HEK293 (cell line): ENCODE measurements around the gene TAMALIN.

Experiments used
- CTCF ChIA-PET: fragments of 350-600 bp; formaldehyde crosslinking; extraction: SDS; loops from one replicate; lab custom pipeline; 2021; ENCODE audit warnings: antibody characterized with exemption; lab: Yijun Ruan, JAX
- POLR2A ChIA-PET: fragments of 300-600 bp; formaldehyde crosslinking; extraction: SDS; loops from one replicate; lab custom pipeline; 2020; ENCODE audit warnings: antibody characterized with exemption, inconsistent platforms; lab: Yijun Ruan, JAX
- H3K27ac ChIP-seq: fragments of 200-500 bp; sonication (Bioruptor generic); 2 replicates; pipeline ENCODE4 v1.5.1; 2014; ENCODE audit warnings: low read depth, low read length, control low read depth, inconsistent platforms; ENCODE audit errors: extremely low read depth
- H3K36me3 ChIP-seq, 2 experiments: fragments of 200-500 bp in 1 of 2; sonication (Bioruptor generic) in 1 of 2; 1 replicate in 1 of 2; 2 replicates in 1 of 2; pipeline ENCODE4 v1.5.1; 2014 to 2017; ENCODE audit warnings: inconsistent platforms in 2 of 2, low read length in 2 of 2; ENCODE audit not compliant: control insufficient read depth in 2 of 2, insufficient read depth in 1 of 2
- H3K4me1 ChIP-seq: fragments of 200-500 bp; sonication (Bioruptor generic); 2 replicates; pipeline ENCODE4 v1.5.1; 2014; ENCODE audit warnings: mild to moderate bottlenecking, low read length, inconsistent platforms; ENCODE audit not compliant: control insufficient read depth, insufficient read depth
- H3K4me3 ChIP-seq: 2 replicates; pipeline ENCODE4 v1.5.1; 2011; ENCODE audit warnings: low read depth, mild to moderate bottlenecking, control low read depth, low read length, moderate library complexity
- H3K9me3 ChIP-seq: fragments of 200-500 bp; sonication (Bioruptor generic); 2 replicates; pipeline ENCODE4 v1.5.1; 2014; ENCODE audit warnings: low read depth, low read length, inconsistent platforms; ENCODE audit not compliant: control insufficient read depth, insufficient read depth
- CTCF ChIP-seq: fragments of 450-650 bp; formaldehyde crosslinking; IDR thresholded peaks from 2 replicates; pipeline ENCODE4 v1.5.1; 2016; ENCODE audit warnings: missing biosample characterization, missing genetic modification characterization
- EGR2 ChIP-seq: fragments of 450-650 bp; formaldehyde crosslinking; IDR thresholded peaks from 2 replicates; pipeline ENCODE4 v1.5.1; 2016; ENCODE audit warnings: low read depth, missing biosample characterization, missing genetic modification characterization
- GFI1B ChIP-seq: fragments of 450-650 bp; formaldehyde crosslinking; IDR thresholded peaks from 2 replicates; pipeline ENCODE4 v1.5.1; 2016; ENCODE audit warnings: missing biosample characterization, missing genetic modification characterization
- GLIS1 ChIP-seq: fragments of 450-650 bp; formaldehyde crosslinking; IDR thresholded peaks from 2 replicates; pipeline ENCODE4 v1.5.1; 2016; ENCODE audit warnings: missing biosample characterization, missing genetic modification characterization
- HIC1 ChIP-seq: fragments of 450-650 bp; formaldehyde crosslinking; IDR thresholded peaks from 2 replicates; pipeline ENCODE4 v1.5.1; 2016; ENCODE audit warnings: missing biosample characterization, missing genetic modification characterization
- KLF10 ChIP-seq: fragments of 450-650 bp; IDR thresholded peaks from 2 replicates; pipeline ENCODE4 v1.5.1; 2018; ENCODE audit warnings: missing biosample characterization, mild to moderate bottlenecking, missing genetic modification characterization
- KLF9 ChIP-seq: fragments of 450-650 bp; formaldehyde crosslinking; IDR thresholded peaks from 2 replicates; pipeline ENCODE4 v1.5.1; 2016; ENCODE audit warnings: missing biosample characterization, missing genetic modification characterization, low read depth
- PRDM6 ChIP-seq: fragments of 450-650 bp; formaldehyde crosslinking; IDR thresholded peaks from 2 replicates; pipeline ENCODE4 v1.5.1; 2017; ENCODE audit warnings: missing biosample characterization, missing genetic modification characterization
- SCRT2 ChIP-seq: fragments of 450-650 bp; formaldehyde crosslinking; IDR thresholded peaks from 2 replicates; pipeline ENCODE4 v1.5.1; 2016; ENCODE audit warnings: missing biosample characterization, missing genetic modification characterization
- ZBTB21 ChIP-seq: fragments of 450-650 bp; formaldehyde crosslinking; IDR thresholded peaks from 2 replicates; pipeline ENCODE4 v1.5.1; 2017; ENCODE audit warnings: missing biosample characterization, missing genetic modification characterization
- ZFHX2 ChIP-seq: fragments of 450-650 bp; formaldehyde crosslinking; conservative IDR thresholded peaks from 2 replicates; pipeline ENCODE4 v1.5.1; 2016; ENCODE audit warnings: missing biosample characterization, missing genetic modification characterization
- ZIC2 ChIP-seq: fragments of 450-650 bp; formaldehyde crosslinking; IDR thresholded peaks from 2 replicates; pipeline ENCODE4 v1.5.1; 2016; ENCODE audit warnings: missing biosample characterization, missing genetic modification characterization
- ZNF132 ChIP-seq: fragments of 450-650 bp; formaldehyde crosslinking; IDR thresholded peaks from 2 replicates; pipeline ENCODE4 v1.5.1; 2017; ENCODE audit warnings: missing biosample characterization, missing genetic modification characterization, borderline replicate concordance
- ZNF2 ChIP-seq: fragments of 450-650 bp; formaldehyde crosslinking; IDR thresholded peaks from 2 replicates; pipeline ENCODE4 v1.5.1; 2016; ENCODE audit warnings: missing biosample characterization, missing genetic modification characterization
- ZNF449 ChIP-seq: fragments of 450-650 bp; formaldehyde crosslinking; IDR thresholded peaks from 2 replicates; pipeline ENCODE4 v1.5.1; 2017; ENCODE audit warnings: missing biosample characterization, mild to moderate bottlenecking, missing genetic modification characterization, moderate library complexity
- ZNF555 ChIP-seq: fragments of 450-650 bp; formaldehyde crosslinking; conservative IDR thresholded peaks from 2 replicates; pipeline ENCODE4 v1.5.1; 2017; ENCODE audit warnings: missing biosample characterization, mild to moderate bottlenecking, missing genetic modification characterization, inconsistent platforms
- ZNF571 ChIP-seq: fragments of 450-650 bp; formaldehyde crosslinking; IDR thresholded peaks from 2 replicates; pipeline ENCODE4 v1.5.0; 2017; ENCODE audit warnings: missing biosample characterization, missing genetic modification characterization
- ZNF600 ChIP-seq: fragments of 450-650 bp; formaldehyde crosslinking; IDR thresholded peaks from 2 replicates; pipeline ENCODE4 v1.5.1; 2016; ENCODE audit warnings: missing biosample characterization, missing genetic modification characterization
- ZNF629 ChIP-seq: fragments of 450-650 bp; formaldehyde crosslinking; IDR thresholded peaks from 2 replicates; pipeline ENCODE4 v1.5.1; 2017; ENCODE audit warnings: missing biosample characterization, missing genetic modification characterization
- ZNF660 ChIP-seq: fragments of 450-650 bp; IDR thresholded peaks from 2 replicates; pipeline ENCODE4 v1.5.1; 2018; ENCODE audit warnings: missing biosample characterization, mild to moderate bottlenecking, missing genetic modification characterization
- ZNF747 ChIP-seq: fragments of 450-650 bp; formaldehyde crosslinking; IDR thresholded peaks from 2 replicates; pipeline ENCODE4 v1.5.1; 2016; ENCODE audit warnings: missing biosample characterization, missing genetic modification characterization

Gene TAMALIN

GRCh38 chr12:51970904-51971646, 35.7 kb upstream of the TAMALIN start:
- TF ChIP-seq EGR2 (tag by site-specific recombination) = peak; percentile 36; the same call in 1 of the 2 replicates
- TF ChIP-seq ZNF2 (tag by site-specific recombination) = 0 out of 2 replicates have a peak, but pooled peaks have one; percentile 51
- TF ChIP-seq KLF9 (tag by site-specific recombination) = peak; percentile 37
- TF ChIP-seq SCRT2 (tag by site-specific recombination) = no peak
- no peak for TF ChIP-seq HIC1 (tag by site-specific recombination)
- no peak for TF ChIP-seq ZNF747 (tag by site-specific recombination)
- TF ChIP-seq PRDM6 = peak; percentile 91
- peak; percentile 73 for TF ChIP-seq ZNF629 (tag by site-specific recombination)
- 0 out of 2 replicates have a peak, but pooled peaks have one; percentile 2 for TF ChIP-seq KLF10 (tag by site-specific recombination)
- TF ChIP-seq CTCF (tag by site-specific recombination) = peak; percentile 32; the same call in 1 of the 2 replicates
- no peak for TF ChIP-seq ZBTB21
- TF ChIP-seq ZNF571 = no peak
- TF ChIP-seq ZNF132 (tag by site-specific recombination) = no peak
- TF ChIP-seq GLIS1 (tag by site-specific recombination) = peak; percentile 13; the same call in 1 of the 2 replicates
- TF ChIP-seq ZNF449 (tag by site-specific recombination) = 0 out of 2 replicates have a peak, but pooled peaks have one; percentile 6
- TF ChIP-seq ZNF600 (tag by site-specific recombination) = peak; percentile 68
- peak; percentile 97 for TF ChIP-seq GFI1B (tag by site-specific recombination)
- peak; percentile 62 for TF ChIP-seq ZFHX2
- no peak for TF ChIP-seq ZNF555 (tag by site-specific recombination)
- TF ChIP-seq ZIC2 = 0 out of 2 replicates have a peak, but pooled peaks have one; percentile 10
- peak; percentile 78 for TF ChIP-seq ZNF660
- TF ChIP-seq, all 188 proteins: peak for 14
- Histone ChIP-seq H3K27ac (no peak overlapping the region), H3K4me3 (no peak overlapping the region; the same call in 1 of the 2 replicates)

More at GRCh38 chr12:51970904-51971646, 35.7 kb upstream of the TAMALIN start:
- Histone ChIP-seq H3K9me3 (no peaks in the 10 kb centered on the region), H3K4me1 (peaks cover 20% of the 10 kb centered on the region), H3K36me3 (peaks cover 0 to 12% of the 10 kb centered on the region in 2 experiments; a peak in 1 of 3 replicates)
- CTCF ChIA-PET = interaction anchor here (0.6 to 3.8 kb wide), 34 partner anchors 9 to 896 kb away, joined by 3 to 49 read pairs (median 4); partner anchors contain the start of gene ACVR1B
- POLR2A ChIA-PET = no interaction called here
